Mesenteric fat pad (tissue), 1 donor: Measurements from ENCODE around the gene CSPG4. TPM values are rescaled to one million over a fixed set of nuclear protein-coding genes. Genes with fewer than 3 reads are reported as not detected.
"Not testable (repeated sequence)": the region's sequence is repeated elsewhere in the genome, so short reads cannot be mapped to it uniquely, and the experiment has no call there.

Source experiments
- DNase-seq: peaks from one replicate; pipeline ENCODE4 v3.0.0-alpha.2; 2020; ENCODE audit warnings: low spot score
- total RNA-seq: library from RNA; stranded (reverse); fragmentation: NEBNext Ultra II Directional; extraction: Animal tissue kit (Norgen Biotek cat#: 25700); gene quantifications from one replicate; pipeline ENCODE4 v1.2.1, GENCODE V29; 2021
- donor health status: DM: yes; HTN: yes; CAD: no.

CSPG4 gene
- total RNA-seq, 1 donor from 2014 or later = 105 TPM

GRCh38 chr15:75649848-75650247, 62.8 kb downstream of the CSPG4 start:
- no peak for DNase-seq

- no peak for DNase-seq
Measured at GRCh38 chr15:75649045-75649761, 63.4 kb downstream of the CSPG4 start.

- DNase-seq = no peak
Measured at GRCh38 chr15:75648156-75649000, 64.3 kb downstream of the CSPG4 start.

DNA sequence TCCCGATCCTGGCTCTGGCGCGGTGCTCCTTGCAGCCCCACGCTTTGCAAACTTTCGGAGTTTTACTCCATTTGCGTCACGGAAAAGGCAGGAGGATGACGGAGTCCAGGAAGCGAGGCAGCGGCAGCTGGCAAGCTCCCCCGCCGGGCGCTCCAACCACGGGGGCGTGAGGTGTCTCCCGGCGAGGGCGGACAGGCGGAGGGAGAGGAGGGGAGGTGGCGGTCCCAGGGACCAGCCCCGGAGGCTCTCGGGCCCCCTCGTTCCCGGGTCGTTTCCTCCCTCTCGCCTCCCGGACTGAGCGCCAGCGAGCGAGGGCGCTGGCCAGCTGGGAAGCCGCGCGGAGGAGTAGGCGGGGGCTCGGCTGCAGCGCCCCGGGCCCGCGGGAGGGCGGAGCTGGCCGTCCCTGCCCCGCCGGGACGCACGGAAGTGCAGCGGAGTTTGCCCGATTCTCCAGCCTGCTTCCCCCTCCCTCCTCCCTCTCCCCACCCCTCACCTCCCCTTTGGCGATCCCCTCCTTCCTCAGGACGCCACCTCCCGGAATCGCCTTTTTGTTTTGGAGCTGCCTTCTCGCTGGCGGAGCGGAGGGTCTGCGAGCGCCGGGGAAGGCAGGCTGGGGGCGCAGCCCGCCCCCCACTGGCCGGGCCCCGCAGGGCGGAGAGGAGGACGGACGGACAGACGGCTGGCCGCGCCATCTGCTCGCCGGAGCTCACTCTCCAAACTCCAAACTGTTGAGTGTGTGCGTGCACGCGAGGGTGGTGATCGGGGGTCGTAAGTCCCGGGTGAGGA, 65.1 kb downstream of the CSPG4 start, which contains the start of gene SNX33:
SNX33 (plus strand) TSS at position 543 of the 786 bp plus-strand sequence. CDS start 1,191 bp downstream, outside the sequence.
- DNase-seq = peak; percentile 95

- no peak for DNase-seq
Measured at GRCh38 chr15:75646944-75647364, 65.7 kb downstream of the CSPG4 start.

DNA sequence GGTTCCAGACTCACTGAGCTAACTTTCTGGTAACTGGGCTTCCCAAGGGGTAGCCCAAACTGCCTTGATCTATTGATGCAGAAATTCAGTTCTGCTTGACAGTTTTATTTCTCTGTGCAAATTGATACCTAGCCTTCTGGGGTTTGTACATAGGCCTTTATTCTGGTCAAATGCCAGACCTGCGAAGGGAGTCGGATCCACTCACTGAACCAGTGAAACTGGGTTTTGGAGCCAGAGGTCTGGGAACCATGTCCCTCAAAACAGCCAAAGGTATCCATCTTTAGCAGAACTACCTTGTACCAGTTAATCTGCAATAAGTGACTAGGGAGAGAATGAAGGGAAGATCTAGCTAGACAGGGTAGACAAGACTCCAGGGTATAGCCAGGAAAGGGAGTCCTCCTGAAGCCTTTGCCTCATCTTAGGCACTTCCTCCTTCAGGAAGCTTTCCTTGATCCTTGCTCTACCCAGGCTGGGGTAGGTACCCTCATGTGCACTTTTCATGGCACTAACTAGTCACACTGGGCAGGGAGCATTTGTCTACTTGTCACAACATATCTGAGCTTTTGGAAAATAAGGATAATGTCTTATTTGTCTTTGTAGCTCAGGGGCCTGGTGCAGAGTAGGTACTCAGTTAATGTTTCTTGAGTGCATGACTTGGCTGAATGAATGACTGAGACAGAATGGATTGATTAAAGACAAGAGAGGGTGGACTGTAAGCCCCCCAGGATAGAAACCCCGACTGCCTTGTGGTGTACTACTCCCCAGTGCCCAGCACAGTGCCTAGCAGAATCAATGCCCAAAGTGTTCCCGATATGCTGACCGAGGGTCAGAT, 66.3 kb downstream of the CSPG4 start:
- DNase-seq = no peak

GRCh38 chr15:75644376-75644775, 68.3 kb downstream of the CSPG4 start:
- no peak for DNase-seq

- DNase-seq = no peak
Measured at GRCh38 chr15:75641603-75642002, 71.0 kb downstream of the CSPG4 start.

GRCh38 chr15:75641179-75641503, 71.5 kb downstream of the CSPG4 start:
- DNase-seq = no peak

GRCh38 chr15:75640483-75641178, 72.0 kb downstream of the CSPG4 start:
- DNase-seq = no peak

GRCh38 chr15:75639709-75640482, 72.8 kb downstream of the CSPG4 start, which contains the start of gene IMP3:
Gene IMP3, minus strand, starts transcription at chr15:75640224. Its CDS starts 56 bp downstream, at chr15:75640168.
- peak; percentile 97 for DNase-seq

DNA sequence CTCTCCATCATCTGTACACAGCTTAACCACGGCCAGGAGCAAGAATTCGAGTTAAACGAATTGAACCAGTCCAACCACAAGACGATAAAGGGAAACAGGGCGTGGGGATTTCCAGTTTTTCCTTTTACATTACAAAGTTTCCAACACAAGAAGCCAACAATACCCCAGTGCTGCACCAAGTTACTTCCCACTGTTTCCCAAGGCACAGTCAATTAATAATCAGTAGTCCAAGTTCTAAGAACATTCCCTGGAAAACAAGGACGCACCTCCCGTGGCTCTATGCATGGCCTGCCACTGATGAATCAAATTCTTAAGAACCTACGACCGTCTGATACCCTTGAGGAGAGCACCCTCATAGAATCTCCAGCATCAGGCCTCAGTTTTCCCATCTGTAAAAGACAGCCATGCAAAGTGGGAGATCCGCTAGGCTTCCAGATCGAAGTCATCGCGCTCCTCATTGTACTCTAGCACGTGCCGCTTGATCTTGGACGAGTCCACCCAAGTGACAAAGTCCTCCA, 73.4 kb downstream of the CSPG4 start:
- DNase-seq = no peak

GRCh38 chr15:75637245-75638009, 75.2 kb downstream of the CSPG4 start:
- DNase-seq = no peak

GRCh38 chr15:75636026-75636425, 76.6 kb downstream of the CSPG4 start:
- DNase-seq = no peak

DNA sequence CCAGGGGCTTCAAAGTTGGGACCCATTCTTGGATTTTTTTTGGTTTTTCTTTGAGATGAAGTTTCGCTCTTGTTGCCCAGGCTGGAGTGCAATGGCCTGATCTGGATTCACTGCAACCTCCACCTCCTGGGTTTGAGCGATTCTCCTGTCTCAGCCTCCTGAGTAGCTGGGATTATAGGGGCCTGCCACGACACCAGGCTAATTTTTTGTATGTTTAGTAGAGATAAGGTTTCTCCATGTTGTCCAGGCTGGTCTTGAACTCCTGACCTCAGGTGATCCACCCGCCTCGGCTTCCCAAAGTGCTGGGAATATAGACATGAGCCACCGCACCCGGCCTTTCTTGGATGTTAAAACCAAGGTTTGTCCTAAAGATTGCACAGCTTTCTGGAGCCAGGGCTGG, 78.7 kb downstream of the CSPG4 start:
- not testable (repeated sequence) for DNase-seq

DNA sequence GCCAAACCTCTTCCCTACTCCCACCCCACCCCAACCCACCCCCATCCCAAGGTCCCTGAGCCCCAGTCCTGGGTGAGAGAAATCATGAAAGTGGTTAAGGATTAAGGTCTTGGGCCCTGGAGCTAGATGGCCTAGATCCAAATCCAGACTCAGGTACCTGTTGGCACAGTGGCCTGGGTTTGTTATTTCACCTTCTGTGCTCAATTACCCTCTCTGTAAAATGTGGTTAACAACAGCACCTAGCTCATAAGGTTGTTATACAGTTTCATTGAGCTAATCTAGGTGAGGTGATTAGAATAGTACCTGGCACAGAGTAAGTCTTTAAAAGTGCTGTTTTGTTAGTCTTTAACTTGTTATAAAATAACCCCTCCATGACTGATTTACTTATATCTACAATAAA, 80.7 kb downstream of the CSPG4 start:
- DNase-seq = no peak

- DNase-seq = peak; percentile 98
Measured at GRCh38 chr15:75625542-75626347, 86.9 kb downstream of the CSPG4 start, which contains the start of gene SNUPN. Gene SNUPN, minus strand, starts transcription at chr15:75625725. Its CDS starts 4,674 bp downstream, at chr15:75621051.
